HEK293 (cell line): ENCODE results near the gene TRAF3IP1.

Experiments used
- ZIC2 ChIP-seq: fragments of 450-650 bp; formaldehyde crosslinking; IDR thresholded peaks from 2 replicates; pipeline ENCODE4 v1.5.1; 2016; ENCODE audit warnings: missing biosample characterization, missing genetic modification characterization
- ZNF624 ChIP-seq: fragments of 450-650 bp; formaldehyde crosslinking; IDR thresholded peaks from 2 replicates; pipeline ENCODE4 v1.5.1; 2017; ENCODE audit warnings: missing biosample characterization, missing genetic modification characterization

- TF ChIP-seq ZIC2 (tag by site-specific recombination), result no peak
- no peak for TF ChIP-seq ZNF624 (tag by site-specific recombination)
Observed at GRCh38 chr2:238415036-238415764, 94.9 kb downstream of the TRAF3IP1 start.
